Measurements from ENCODE around the gene KCTD8. TPM values are rescaled to one million over a fixed set of nuclear protein-coding genes. Genes with fewer than 3 reads are reported as not detected.

Gene KCTD8
- total RNA-seq, 1 donor from 2014 or later = 0.43 TPM

- Histone ChIP-seq H3K27ac (no peak overlapping the region), H3K4me3 (no peak overlapping the region), H3K9me3 (no peaks in the 10 kb centered on the region), H3K4me1 (no peaks in the 10 kb centered on the region), H3K27me3 (no peaks in the 10 kb centered on the region), H3K36me3 (no peaks in the 10 kb centered on the region)
- intact Hi-C loops (cut with DNase I) = no loop called here
- no peak for DNase-seq (ENCODE audit: low spot score in 2 of 2)
- no peak for TF ChIP-seq CTCF (IDR thresholded peaks at IDR 0.05)
Observed at GRCh38 chr4:44221407-44221806, 227.2 kb downstream of the KCTD8 start.

GRCh38 chr4:44210750-44211149, 237.9 kb downstream of the KCTD8 start:
- no peak for DNase-seq (ENCODE audit: low spot score in 2 of 2)
- TF ChIP-seq CTCF (IDR thresholded peaks at IDR 0.05) = no peak
- H3K27ac ChIP-seq = no peak overlapping the region
- H3K27me3 ChIP-seq = no peaks in the 10 kb centered on the region
- intact Hi-C loops (cut with DNase I) = no loop called here
- no peaks in the 10 kb centered on the region for H3K4me1 ChIP-seq
- no peaks in the 10 kb centered on the region for H3K9me3 ChIP-seq
- H3K36me3 ChIP-seq = no peaks in the 10 kb centered on the region
- no peak overlapping the region for H3K4me3 ChIP-seq

GRCh38 chr4:44196796-44197195, 251.8 kb downstream of the KCTD8 start:
- no peak for TF ChIP-seq CTCF (IDR thresholded peaks at IDR 0.05)
- no peaks in the 10 kb centered on the region for H3K4me1 ChIP-seq
- no peak overlapping the region for H3K27ac ChIP-seq
- no peak overlapping the region for H3K4me3 ChIP-seq
- no peaks in the 10 kb centered on the region for H3K36me3 ChIP-seq
- DNase-seq (ENCODE audit: low spot score in 2 of 2) = no peak
- intact Hi-C loops (cut with DNase I) = no loop called here
- no peaks in the 10 kb centered on the region for H3K9me3 ChIP-seq
- H3K27me3 ChIP-seq = no peaks in the 10 kb centered on the region

GRCh38 chr4:44194365-44194764, 254.2 kb downstream of the KCTD8 start:
- Histone ChIP-seq H3K4me3 (no peak overlapping the region), H3K9me3 (no peaks in the 10 kb centered on the region), H3K4me1 (no peaks in the 10 kb centered on the region), H3K27ac (no peak overlapping the region), H3K27me3 (no peaks in the 10 kb centered on the region), H3K36me3 (no peaks in the 10 kb centered on the region)
- intact Hi-C loops (cut with DNase I) = no loop called here
- no peak for DNase-seq (ENCODE audit: low spot score in 2 of 2)
- no peak for TF ChIP-seq CTCF (IDR thresholded peaks at IDR 0.05)

GRCh38 chr4:44186850-44187246, 261.8 kb downstream of the KCTD8 start:
- no peak overlapping the region for H3K27ac ChIP-seq
- no peaks in the 10 kb centered on the region for H3K36me3 ChIP-seq
- no peak for DNase-seq (ENCODE audit: low spot score in 2 of 2)
- no peak overlapping the region for H3K4me3 ChIP-seq
- H3K9me3 ChIP-seq = no peaks in the 10 kb centered on the region
- intact Hi-C loops (cut with DNase I) = no loop called here
- no peaks in the 10 kb centered on the region for H3K4me1 ChIP-seq
- no peaks in the 10 kb centered on the region for H3K27me3 ChIP-seq
- no peak for TF ChIP-seq CTCF (IDR thresholded peaks at IDR 0.05)
